Activated CD8-positive, alpha-beta T cell treated with anti-CD3 and anti-CD28 coated beads for 36 hours (primary cell): Measurements from ENCODE around the gene ZNF574. TPM values are rescaled to one million over a fixed set of nuclear protein-coding genes. Genes with fewer than 3 reads are reported as not detected.

Experiments used
- ATAC-seq: fragments of 200-7000 bp; cut with Tn5 transposase; one replicate; pipeline ENCODE4 v1.10.0; 2021; ENCODE audit warnings: mild to moderate bottlenecking, moderate library complexity
- CTCF ChIA-PET: fragments of 350-600 bp; sonication (Branson Sonifier 250); formaldehyde crosslinking; loops from one replicate; lab custom pipeline; 2021; ENCODE audit warnings: antibody characterized with exemption; lab: Charles Lee
- POLR2A ChIA-PET: fragments of 350-600 bp; sonication (Branson Sonifier 250); formaldehyde crosslinking; loops from one replicate; lab custom pipeline; 2021; ENCODE audit warnings: antibody characterized with exemption; lab: Charles Lee
- DNase-seq: peaks from one replicate; pipeline ENCODE4 v3.0.0-alpha.2; 2020
- H3K27ac Mint-ChIP-seq: one replicate; pipeline ENCODE4 v1.8.0; 2021; ENCODE audit warnings: mild to moderate bottlenecking, mixed read lengths
- H3K27me3 Mint-ChIP-seq: one replicate; pipeline ENCODE4 v1.8.0; 2021; ENCODE audit warnings: mixed read lengths
- H3K36me3 Mint-ChIP-seq: one replicate; pipeline ENCODE4 v1.8.0; 2021; ENCODE audit warnings: low read depth, mixed read lengths
- H3K4me1 Mint-ChIP-seq: one replicate; pipeline ENCODE4 v1.8.0; 2021; ENCODE audit warnings: low read depth, mixed read lengths
- H3K4me3 Mint-ChIP-seq: one replicate; pipeline ENCODE4 v1.8.0; 2021; ENCODE audit warnings: mild to moderate bottlenecking, moderate library complexity, mixed read lengths
- H3K9me3 Mint-ChIP-seq: one replicate; pipeline ENCODE4 v1.8.0; 2021; ENCODE audit warnings: mixed read lengths
- intact Hi-C: fragments of 100-400 bp; cut with micrococcal nuclease; formaldehyde crosslinking; loops from one replicate; pipeline ENCODE4 v1.10.0; 2022
- total RNA-seq, 2 experiments: library from RNA; stranded (reverse); gene quantifications; one replicate each; pipeline ENCODE4 v1.2.3, GENCODE V29; 2021
- TF ChIP-seq, protein P1 (sequence below): fragments of 200-600 bp; IDR thresholded peaks from one replicate; pipeline ENCODE4 v1.8.0; 2022; ENCODE audit warnings: antibody characterized with exemption, mild to moderate bottlenecking

Gene ZNF574
- total RNA-seq, 2 experiments from 2014 or later, result 12.4 to 12.8 TPM

GRCh38 chr19:42117076-42117475, 41.1 kb downstream of the ZNF574 start:
- Mint-ChIP-seq H3K4me1 (peaks cover 55% of the 10 kb centered on the region), H3K36me3 (peaks cover 46% of the 10 kb centered on the region), H3K9me3 (no peaks in the 10 kb centered on the region), H3K27ac (peak overlapping the region; percentile 41), H3K4me3 (no peak overlapping the region), H3K27me3 (no peaks in the 10 kb centered on the region)
- intact Hi-C loops, result no loop called here
- no peak for DNase-seq
- no peak for ATAC-seq
- TF ChIP-seq, protein P1, sequence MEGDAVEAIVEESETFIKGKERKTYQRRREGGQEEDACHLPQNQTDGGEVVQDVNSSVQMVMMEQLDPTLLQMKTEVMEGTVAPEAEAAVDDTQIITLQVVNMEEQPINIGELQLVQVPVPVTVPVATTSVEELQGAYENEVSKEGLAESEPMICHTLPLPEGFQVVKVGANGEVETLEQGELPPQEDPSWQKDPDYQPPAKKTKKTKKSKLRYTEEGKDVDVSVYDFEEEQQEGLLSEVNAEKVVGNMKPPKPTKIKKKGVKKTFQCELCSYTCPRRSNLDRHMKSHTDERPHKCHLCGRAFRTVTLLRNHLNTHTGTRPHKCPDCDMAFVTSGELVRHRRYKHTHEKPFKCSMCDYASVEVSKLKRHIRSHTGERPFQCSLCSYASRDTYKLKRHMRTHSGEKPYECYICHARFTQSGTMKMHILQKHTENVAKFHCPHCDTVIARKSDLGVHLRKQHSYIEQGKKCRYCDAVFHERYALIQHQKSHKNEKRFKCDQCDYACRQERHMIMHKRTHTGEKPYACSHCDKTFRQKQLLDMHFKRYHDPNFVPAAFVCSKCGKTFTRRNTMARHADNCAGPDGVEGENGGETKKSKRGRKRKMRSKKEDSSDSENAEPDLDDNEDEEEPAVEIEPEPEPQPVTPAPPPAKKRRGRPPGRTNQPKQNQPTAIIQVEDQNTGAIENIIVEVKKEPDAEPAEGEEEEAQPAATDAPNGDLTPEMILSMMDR, result no peak
- CTCF ChIA-PET, result interaction anchor here (1.5 to 9.9 kb wide), 2 partner anchors 8 kb away, joined by 6 to 112 read pairs; no protein-coding TSS in a partner anchor
- POLR2A ChIA-PET, result no interaction called here

DNA sequence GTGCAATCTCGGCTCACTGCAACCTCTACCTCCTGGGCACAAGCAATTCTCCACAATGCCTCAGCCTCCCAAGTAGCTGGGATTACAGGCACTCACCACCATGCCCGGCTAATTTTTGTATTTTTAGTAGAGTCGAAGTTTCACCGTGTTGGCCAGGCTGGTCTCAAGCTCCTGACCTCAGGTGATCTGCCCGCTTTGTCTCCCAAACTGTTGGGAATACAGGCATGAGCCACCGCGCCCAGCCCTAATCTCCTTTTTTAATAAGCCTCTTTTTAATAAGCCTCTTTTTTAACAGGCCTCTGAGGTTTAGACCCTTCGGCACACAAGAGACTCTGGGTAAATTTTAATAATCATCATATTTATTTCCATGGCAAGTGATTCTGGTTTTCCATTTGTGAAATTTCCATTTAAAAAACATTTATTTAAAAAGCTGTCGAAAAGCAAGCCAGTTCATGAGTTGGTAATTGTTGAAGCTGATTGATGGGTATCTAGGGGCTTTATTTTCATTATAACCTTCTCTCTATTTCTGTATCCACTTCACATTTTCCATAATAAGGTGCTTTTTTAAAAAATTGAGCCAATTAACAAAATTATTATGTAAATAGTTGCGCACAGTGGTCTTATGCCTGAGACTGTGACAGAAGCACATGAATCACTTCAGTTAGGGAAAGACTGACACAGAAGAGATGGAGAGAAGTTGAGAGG, 44.5 kb downstream of the ZNF574 start:
- ATAC-seq (no peak), DNase-seq (no peak)
- H3K27me3 Mint-ChIP-seq, result no peaks in the 10 kb centered on the region
- ChIA-PET POLR2A (interaction anchor here (0.7 to 1.1 kb wide), 2 partner anchors 80 to 121 kb away, joined by 3 read pairs; no protein-coding TSS in a partner anchor), CTCF (interaction anchor here (0.7 to 9.9 kb wide), 4 partner anchors 11 to 523 kb away, joined by 3 to 112 read pairs (median 25); partner anchors contain the start of gene POU2F2)
- TF ChIP-seq, protein P1, result no peak
- peaks cover 50% of the 10 kb centered on the region for H3K36me3 Mint-ChIP-seq
- peaks cover 2% of the 10 kb centered on the region for H3K9me3 Mint-ChIP-seq
- intact Hi-C loops, result no loop called here
- H3K4me3 Mint-ChIP-seq, result peak overlapping the region; percentile 78
- peaks cover 59% of the 10 kb centered on the region for H3K4me1 Mint-ChIP-seq
- H3K27ac Mint-ChIP-seq, result peak overlapping the region; percentile 96

- peaks cover 45% of the 10 kb centered on the region for H3K36me3 Mint-ChIP-seq
- peak; percentile 54 for DNase-seq
- peak overlapping the region; percentile 96 for H3K27ac Mint-ChIP-seq
- ChIA-PET CTCF (interaction anchor here (1.4 to 9.9 kb wide), 3 partner anchors 11 to 64 kb away, joined by 3 to 112 read pairs (median 47); partner anchors contain the start of gene POU2F2), POLR2A (interaction anchor here (1.1 to 3.2 kb wide), 2 partner anchors 11 to 120 kb away, joined by 3 to 22 read pairs; partner anchors contain the start of gene POU2F2)
- intact Hi-C loops, result no loop called here
- TF ChIP-seq, protein P1, result no peak
- peaks cover 63% of the 10 kb centered on the region for H3K4me1 Mint-ChIP-seq
- peak overlapping the region; percentile 78 for H3K4me3 Mint-ChIP-seq
- ATAC-seq, result peak; percentile 3
- H3K27me3 Mint-ChIP-seq, result no peaks in the 10 kb centered on the region
- H3K9me3 Mint-ChIP-seq, result peaks cover 2% of the 10 kb centered on the region
These were observed 45.2 kb downstream of the ZNF574 start for GRCh38 chr19:42121036-42121621.

DNA sequence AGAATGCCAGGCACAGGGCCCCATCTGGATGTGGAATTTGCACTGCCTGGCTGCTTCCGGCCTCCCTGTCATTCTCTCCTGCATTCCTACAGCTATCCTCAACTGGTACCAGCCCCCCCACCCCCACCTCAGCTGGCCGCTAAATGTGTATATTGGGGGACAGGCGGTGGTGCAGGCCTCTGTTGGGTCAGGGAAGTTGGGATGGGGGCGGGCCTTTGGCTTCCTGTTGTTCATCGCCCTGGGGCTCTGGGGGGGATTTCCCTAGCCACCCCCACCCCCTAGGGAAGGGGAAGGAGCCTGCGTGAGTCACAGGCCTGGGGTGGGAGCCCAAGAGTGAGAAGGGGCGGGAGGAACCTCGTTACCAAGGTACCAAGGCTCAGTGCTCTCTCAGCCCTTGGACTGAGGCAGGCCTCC, 45.7 kb downstream of the ZNF574 start:
- ChIA-PET POLR2A (interaction anchor here (0.6 to 3.2 kb wide), 2 partner anchors 10 to 95 kb away, joined by 3 to 22 read pairs; partner anchors contain the start of gene POU2F2), CTCF (interaction anchor here (0.7 to 9.9 kb wide), 5 partner anchors 11 to 175 kb away, joined by 3 to 112 read pairs (median 8); partner anchors contain the start of gene POU2F2)
- H3K4me1 Mint-ChIP-seq, result peaks cover 68% of the 10 kb centered on the region
- peak; percentile 93 for DNase-seq
- TF ChIP-seq, protein P1, result no peak
- peak; percentile 69 for ATAC-seq
- H3K36me3 Mint-ChIP-seq, result peaks cover 40% of the 10 kb centered on the region
- peak overlapping the region; percentile 78 for H3K4me3 Mint-ChIP-seq
- no peaks in the 10 kb centered on the region for H3K27me3 Mint-ChIP-seq
- peaks cover 2% of the 10 kb centered on the region for H3K9me3 Mint-ChIP-seq
- intact Hi-C loops, result no loop called here
- peak overlapping the region; percentile 96 for H3K27ac Mint-ChIP-seq
